ENCODE data around the gene PLEKHG1.
A peak's percentile ranks its signal among the peaks of the same experiment; 100 is the strongest.

Gene PLEKHG1

GRCh38 chr6:150600010-150600300 lies 270 bp downstream of the PLEKHG1 start:
- no peak for TF ChIP-seq ZNF274 (IDR thresholded peaks at IDR 0.05; ENCODE audit: low read depth, low read length)
- peak overlapping the region; percentile 71 for H3K4me3 ChIP-seq (ENCODE audit: low read length)

- TF ChIP-seq ZNF274 (IDR thresholded peaks at IDR 0.05; ENCODE audit: low read depth, low read length), result no peak
- H3K4me3 ChIP-seq (ENCODE audit: low read length), result peak overlapping the region; percentile 71
Measured at GRCh38 chr6:150600301-150601017, 774 bp downstream of the PLEKHG1 start.

- TF ChIP-seq ZNF274 (IDR thresholded peaks at IDR 0.05; ENCODE audit: low read depth, low read length), result no peak
- no peak overlapping the region for H3K4me3 ChIP-seq (ENCODE audit: low read length)
Measured at GRCh38 chr6:150601439-150601838, 1.8 kb downstream of the PLEKHG1 start.

GRCh38 chr6:150603176-150603575 lies 3.5 kb downstream of the PLEKHG1 start:
- no peak for TF ChIP-seq ZNF274 (IDR thresholded peaks at IDR 0.05; ENCODE audit: low read depth, low read length)
- H3K4me3 ChIP-seq (ENCODE audit: low read length), result no peak overlapping the region

GRCh38 chr6:150604467-150604866 lies 4.8 kb downstream of the PLEKHG1 start:
- H3K4me3 ChIP-seq (ENCODE audit: low read length), result no peak overlapping the region
- TF ChIP-seq ZNF274 (IDR thresholded peaks at IDR 0.05; ENCODE audit: low read depth, low read length), result no peak

GRCh38 chr6:150605333-150605732 lies 5.6 kb downstream of the PLEKHG1 start:
- TF ChIP-seq ZNF274 (IDR thresholded peaks at IDR 0.05; ENCODE audit: low read depth, low read length), result no peak
- no peak overlapping the region for H3K4me3 ChIP-seq (ENCODE audit: low read length)

GRCh38 chr6:150606168-150606591 lies 6.5 kb downstream of the PLEKHG1 start:
- TF ChIP-seq ZNF274 (IDR thresholded peaks at IDR 0.05; ENCODE audit: low read depth, low read length), result no peak
- no peak overlapping the region for H3K4me3 ChIP-seq (ENCODE audit: low read length)

- no peak overlapping the region for H3K4me3 ChIP-seq (ENCODE audit: low read length)
- TF ChIP-seq ZNF274 (IDR thresholded peaks at IDR 0.05; ENCODE audit: low read depth, low read length), result no peak
Measured at GRCh38 chr6:150606647-150607328, 7.1 kb downstream of the PLEKHG1 start.

GRCh38 chr6:150607329-150607650 lies 7.6 kb downstream of the PLEKHG1 start:
- H3K4me3 ChIP-seq (ENCODE audit: low read length), result no peak overlapping the region
- TF ChIP-seq ZNF274 (IDR thresholded peaks at IDR 0.05; ENCODE audit: low read depth, low read length), result no peak

GRCh38 chr6:150610584-150610983 lies 10.9 kb downstream of the PLEKHG1 start:
- no peak overlapping the region for H3K4me3 ChIP-seq (ENCODE audit: low read length)
- no peak for TF ChIP-seq ZNF274 (IDR thresholded peaks at IDR 0.05; ENCODE audit: low read depth, low read length)

GRCh38 chr6:150613269-150613668 lies 13.6 kb downstream of the PLEKHG1 start:
- no peak for TF ChIP-seq ZNF274 (IDR thresholded peaks at IDR 0.05; ENCODE audit: low read depth, low read length)
- H3K4me3 ChIP-seq (ENCODE audit: low read length), result no peak overlapping the region

GRCh38 chr6:150615967-150616366 lies 16.3 kb downstream of the PLEKHG1 start:
- no peak for TF ChIP-seq ZNF274 (IDR thresholded peaks at IDR 0.05; ENCODE audit: low read depth, low read length)
- H3K4me3 ChIP-seq (ENCODE audit: low read length), result no peak overlapping the region

- no peak overlapping the region for H3K4me3 ChIP-seq (ENCODE audit: low read length)
- no peak for TF ChIP-seq ZNF274 (IDR thresholded peaks at IDR 0.05; ENCODE audit: low read depth, low read length)
Measured at GRCh38 chr6:150616586-150616985, 16.9 kb downstream of the PLEKHG1 start.

- H3K4me3 ChIP-seq (ENCODE audit: low read length), result no peak overlapping the region
- no peak for TF ChIP-seq ZNF274 (IDR thresholded peaks at IDR 0.05; ENCODE audit: low read depth, low read length)
Measured at GRCh38 chr6:150617062-150617461, 17.4 kb downstream of the PLEKHG1 start.

All from GM08714 (cell line).